NOMO-1 treated with dmso at 0.1 percent for 144 hours (cell line): ENCODE results near the gene KLF3.

Source experiments
- DNase-seq: peaks from one replicate; lab custom pipeline; 2025; ENCODE audit not compliant: unreplicated experiment; lab: John Stamatoyannopoulos, UW

KLF3 gene

DNA sequence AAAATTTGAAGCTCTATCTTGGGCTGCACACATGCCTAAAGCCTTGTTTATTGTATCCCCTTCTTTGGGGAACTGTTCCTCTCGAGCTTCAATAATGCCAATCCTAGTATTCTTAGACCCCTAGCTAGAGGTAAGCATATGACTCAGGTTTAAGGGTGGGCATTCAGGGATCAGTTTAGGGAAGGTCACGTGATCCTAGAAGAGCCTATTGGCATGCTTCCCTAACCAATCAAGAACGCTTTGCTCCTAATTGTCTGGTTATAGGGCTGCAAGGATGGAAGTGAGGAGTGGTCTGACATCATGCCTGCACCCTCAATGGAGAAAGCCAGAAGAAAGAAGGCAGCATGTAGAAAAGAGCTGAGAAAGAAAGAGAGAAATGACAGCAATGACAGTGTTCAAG is 71.9 kb downstream of the KLF3 start:
- DNase-seq: no peak

DNA sequence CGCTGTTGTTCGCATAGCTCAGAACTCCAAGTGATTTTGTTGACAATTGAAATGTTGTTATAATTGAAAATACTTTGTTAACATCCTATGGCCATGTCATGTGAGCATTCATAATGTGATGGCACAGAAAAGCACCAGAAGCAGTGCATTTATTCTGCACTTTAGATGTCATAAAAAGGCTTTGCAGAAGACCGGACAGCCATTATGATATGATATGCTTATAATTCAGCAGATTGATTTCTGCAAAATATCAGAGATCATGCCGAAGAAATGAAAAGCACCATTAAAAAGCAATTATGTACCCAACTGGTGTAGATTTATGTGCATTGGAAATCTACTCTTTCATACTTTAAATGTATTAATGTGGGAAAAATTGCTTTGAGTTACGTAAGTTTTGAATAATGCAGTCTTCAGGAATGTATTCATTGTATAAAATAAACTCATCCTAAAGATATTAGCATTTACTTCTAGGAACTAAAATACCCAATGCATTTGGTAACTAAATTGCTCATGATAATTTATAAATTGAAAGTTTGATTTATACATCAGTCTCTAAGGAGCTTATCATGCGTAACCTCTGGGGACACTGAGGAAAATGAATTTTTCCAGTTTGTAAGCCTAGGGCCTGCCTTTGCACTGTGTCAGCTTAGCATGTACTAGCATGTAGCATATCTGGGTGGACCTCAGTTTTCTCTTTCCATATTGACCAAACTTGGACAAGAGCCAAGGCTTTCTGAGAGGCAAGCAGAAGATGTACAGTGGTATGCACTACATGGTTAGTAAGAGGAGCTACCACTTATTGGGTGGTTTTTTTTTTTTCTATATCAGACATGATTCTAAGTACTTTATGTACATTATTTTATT is 75.2 kb downstream of the KLF3 start:
- DNase-seq: no peak

DNA sequence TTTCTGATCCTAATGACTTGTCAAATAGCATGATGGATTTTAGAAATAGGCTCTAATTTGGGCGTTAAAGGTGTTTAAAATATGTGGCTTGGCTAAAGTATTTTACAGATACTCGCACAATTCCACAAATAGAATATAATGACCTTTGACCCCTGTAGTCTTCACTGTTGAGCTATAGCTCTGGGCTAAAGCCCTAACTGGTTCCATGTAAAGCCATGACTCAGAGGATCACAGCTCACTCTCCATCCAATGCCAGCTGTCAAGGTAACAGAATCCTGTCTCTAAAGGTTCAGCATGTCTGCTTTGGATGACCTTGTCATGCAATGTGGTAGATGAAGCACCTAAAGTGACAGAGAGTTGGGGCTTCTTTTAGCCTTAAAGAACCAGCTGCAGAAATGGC is 76.3 kb downstream of the KLF3 start:
- no peak for DNase-seq

DNA sequence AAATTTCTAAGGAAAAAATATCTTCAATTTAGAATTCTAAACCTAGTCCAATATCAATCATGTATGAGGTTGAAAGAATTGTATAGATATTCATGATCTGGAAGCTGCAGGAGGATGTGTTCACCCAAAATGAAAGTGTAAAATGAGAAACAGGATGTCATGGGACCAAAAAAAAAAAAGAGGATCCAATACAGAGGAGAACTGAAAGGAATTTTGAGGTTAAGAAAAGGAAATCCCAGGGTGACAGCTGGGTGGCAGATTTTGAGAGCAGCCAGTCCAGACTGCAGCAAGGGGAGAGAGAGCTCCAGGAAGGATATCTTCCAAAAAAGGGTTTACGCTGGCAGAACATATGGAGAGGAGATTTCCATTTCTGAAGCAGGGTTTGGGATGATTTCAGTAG is 79.9 kb downstream of the KLF3 start:
- DNase-seq: no peak

DNA sequence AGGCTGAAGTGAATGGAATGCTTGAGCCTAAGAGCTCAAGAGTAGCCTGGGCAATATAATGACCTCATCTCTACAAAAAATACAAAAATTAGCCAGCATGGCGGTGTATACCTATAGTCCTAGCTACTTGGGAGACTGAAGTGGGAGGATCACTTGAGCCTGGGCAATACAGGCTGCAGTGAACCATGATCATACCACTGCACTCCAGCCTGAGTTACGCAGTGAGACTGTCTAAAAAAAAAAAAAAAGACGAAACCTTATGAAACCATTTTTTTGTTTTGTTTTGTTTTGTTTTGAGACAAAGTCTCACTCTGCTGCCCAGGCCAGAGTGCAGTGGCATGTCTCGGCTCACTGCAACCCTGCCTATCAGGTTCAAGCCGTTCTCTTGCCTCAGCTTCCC is 81.9 kb downstream of the KLF3 start:
- no peak for DNase-seq

DNA sequence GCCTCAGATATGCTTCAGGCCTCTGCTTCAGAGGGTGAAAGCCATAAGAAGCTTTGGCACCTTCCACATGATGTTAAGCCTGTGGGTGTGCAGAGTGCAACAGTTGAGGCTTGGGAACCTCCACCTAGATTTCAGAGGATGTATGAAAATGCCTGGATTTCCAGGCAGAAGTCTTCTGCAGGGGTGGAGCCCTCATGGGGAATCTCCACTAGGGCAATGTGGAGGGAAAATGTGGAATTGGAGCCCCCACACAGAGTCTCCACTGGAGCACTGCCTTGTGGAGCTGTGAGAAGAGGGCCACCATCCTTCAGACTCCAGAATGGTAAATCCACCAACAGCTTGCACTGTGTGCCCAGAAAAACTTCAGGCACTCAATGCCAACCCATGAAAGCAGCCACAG is 83.6 kb downstream of the KLF3 start:
- DNase-seq: no peak

DNA sequence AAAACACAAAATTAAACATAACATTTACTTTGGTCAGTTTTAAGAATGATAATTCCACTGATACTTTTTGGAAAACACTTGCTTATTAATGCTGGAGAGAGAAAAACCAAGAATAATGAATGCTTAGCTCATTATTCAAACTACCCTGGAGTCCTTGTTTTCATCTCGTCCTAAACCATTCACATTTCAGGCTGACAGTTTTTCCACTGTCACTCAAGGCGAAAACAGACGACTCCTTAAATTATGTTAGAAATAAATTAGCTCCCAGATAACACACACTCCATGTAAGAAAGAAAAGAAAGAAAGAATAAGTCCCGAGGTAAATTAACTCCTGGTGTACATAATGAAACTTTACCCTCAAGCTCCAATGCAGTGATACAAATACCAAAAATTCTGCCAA is 85.3 kb downstream of the KLF3 start:
- DNase-seq: no peak
